ENCODE data around the gene MPRIP.

Gene MPRIP

GRCh38 chr17:17067257-17067656 is 25.0 kb downstream of the MPRIP start:
- no peak for DNase-seq (ENCODE audit: low spot score)

- no peak for DNase-seq (ENCODE audit: low spot score)
These were observed 27.6 kb downstream of the MPRIP start for GRCh38 chr17:17069849-17070248.

- no peak for DNase-seq (ENCODE audit: low spot score)
These were observed 28.7 kb downstream of the MPRIP start for GRCh38 chr17:17070931-17071330.

GRCh38 chr17:17071531-17072360 is 29.5 kb downstream of the MPRIP start:
- DNase-seq (ENCODE audit: low spot score): no peak

- DNase-seq (ENCODE audit: low spot score): no peak
These were observed 30.3 kb downstream of the MPRIP start for GRCh38 chr17:17072546-17072945.

- peak; percentile 68 for DNase-seq (ENCODE audit: low spot score)
These were observed 30.8 kb downstream of the MPRIP start for GRCh38 chr17:17073030-17073564.

- no peak for DNase-seq (ENCODE audit: low spot score)
These were observed 31.5 kb downstream of the MPRIP start for GRCh38 chr17:17073581-17074403.

GRCh38 chr17:17075125-17075781 is 33.0 kb downstream of the MPRIP start:
- DNase-seq (ENCODE audit: low spot score): no peak

- DNase-seq (ENCODE audit: low spot score): no peak
These were observed 33.8 kb downstream of the MPRIP start for GRCh38 chr17:17076066-17076465.

- no peak for DNase-seq (ENCODE audit: low spot score)
These were observed 34.8 kb downstream of the MPRIP start for GRCh38 chr17:17077101-17077500.

GRCh38 chr17:17077861-17078732 is 35.8 kb downstream of the MPRIP start:
- DNase-seq (ENCODE audit: low spot score): no peak

GRCh38 chr17:17078832-17079231 is 36.6 kb downstream of the MPRIP start:
- no peak for DNase-seq (ENCODE audit: low spot score)

- DNase-seq (ENCODE audit: low spot score): no peak
These were observed 37.1 kb downstream of the MPRIP start for GRCh38 chr17:17079336-17079735.

- DNase-seq (ENCODE audit: low spot score): no peak
These were observed 37.5 kb downstream of the MPRIP start for GRCh38 chr17:17079761-17080160.

GRCh38 chr17:17080181-17080631 is 37.9 kb downstream of the MPRIP start:
- DNase-seq (ENCODE audit: low spot score): no peak

- DNase-seq (ENCODE audit: low spot score): no peak
These were observed 38.5 kb downstream of the MPRIP start for GRCh38 chr17:17080781-17081180.

GRCh38 chr17:17081304-17081940 is 39.2 kb downstream of the MPRIP start:
- no peak for DNase-seq (ENCODE audit: low spot score)

- DNase-seq (ENCODE audit: low spot score): no peak
These were observed 40.6 kb downstream of the MPRIP start for GRCh38 chr17:17082878-17083277.

- no peak for DNase-seq (ENCODE audit: low spot score)
These were observed 42.1 kb downstream of the MPRIP start for GRCh38 chr17:17084317-17084835.

GRCh38 chr17:17084941-17085340 is 42.7 kb downstream of the MPRIP start:
- DNase-seq (ENCODE audit: low spot score): no peak

GRCh38 chr17:17086585-17086984 is 44.3 kb downstream of the MPRIP start:
- DNase-seq (ENCODE audit: low spot score): no peak
